GM18526 (cell line): ENCODE results near the gene CASTOR1.

Experiments used
- POLR2A ChIP-seq: IDR thresholded peaks from 3 replicates; pipeline ENCODE4 v1.6.1; 2011; ENCODE audit not compliant: insufficient read length; ENCODE audit errors: extremely low read depth

CASTOR1 gene

DNA sequence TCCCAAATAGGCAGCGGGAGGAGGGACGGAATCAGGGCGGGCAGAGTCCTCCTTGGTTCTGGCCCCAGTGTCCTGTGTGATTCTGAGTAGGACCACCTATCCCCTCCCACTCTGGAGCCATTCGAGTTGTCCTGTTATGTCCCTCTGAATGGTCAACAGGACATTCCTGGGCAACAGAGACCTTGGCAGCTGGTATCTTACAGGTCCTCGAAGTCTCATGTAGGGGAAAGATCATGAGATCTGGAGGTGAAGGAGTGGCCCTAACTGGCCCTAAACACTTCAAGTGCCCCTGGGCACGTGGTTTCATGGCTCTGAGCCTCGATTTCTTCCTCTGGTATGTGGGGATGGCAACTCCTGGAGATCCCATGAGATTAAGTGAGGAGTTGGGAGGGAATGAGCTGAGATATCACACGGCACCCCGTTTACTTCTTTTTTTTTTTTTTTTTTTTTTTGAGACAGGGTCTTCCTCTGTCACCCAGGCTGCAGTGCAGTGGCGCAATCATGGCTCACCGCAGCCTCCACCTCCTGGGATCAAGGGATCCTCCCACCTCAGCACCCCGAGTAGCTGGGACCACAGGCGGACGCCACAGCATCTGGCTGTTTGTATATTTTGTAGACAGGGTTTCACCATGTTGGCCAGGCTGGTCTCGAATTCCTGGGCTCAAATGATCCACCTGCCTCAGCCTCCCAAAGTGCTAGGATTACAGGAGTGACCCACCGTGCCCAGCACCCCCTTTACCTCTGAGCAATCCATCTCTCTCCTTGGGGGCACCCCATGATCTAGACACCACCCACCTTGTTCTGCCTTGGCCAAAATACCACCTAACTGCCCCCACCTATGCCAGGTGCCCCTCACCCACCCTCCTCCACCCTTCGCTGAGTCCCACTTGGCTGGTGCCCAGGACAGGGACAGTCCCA, 49.6 kb downstream of the CASTOR1 start:
- TF ChIP-seq POLR2A, result no peak

DNA sequence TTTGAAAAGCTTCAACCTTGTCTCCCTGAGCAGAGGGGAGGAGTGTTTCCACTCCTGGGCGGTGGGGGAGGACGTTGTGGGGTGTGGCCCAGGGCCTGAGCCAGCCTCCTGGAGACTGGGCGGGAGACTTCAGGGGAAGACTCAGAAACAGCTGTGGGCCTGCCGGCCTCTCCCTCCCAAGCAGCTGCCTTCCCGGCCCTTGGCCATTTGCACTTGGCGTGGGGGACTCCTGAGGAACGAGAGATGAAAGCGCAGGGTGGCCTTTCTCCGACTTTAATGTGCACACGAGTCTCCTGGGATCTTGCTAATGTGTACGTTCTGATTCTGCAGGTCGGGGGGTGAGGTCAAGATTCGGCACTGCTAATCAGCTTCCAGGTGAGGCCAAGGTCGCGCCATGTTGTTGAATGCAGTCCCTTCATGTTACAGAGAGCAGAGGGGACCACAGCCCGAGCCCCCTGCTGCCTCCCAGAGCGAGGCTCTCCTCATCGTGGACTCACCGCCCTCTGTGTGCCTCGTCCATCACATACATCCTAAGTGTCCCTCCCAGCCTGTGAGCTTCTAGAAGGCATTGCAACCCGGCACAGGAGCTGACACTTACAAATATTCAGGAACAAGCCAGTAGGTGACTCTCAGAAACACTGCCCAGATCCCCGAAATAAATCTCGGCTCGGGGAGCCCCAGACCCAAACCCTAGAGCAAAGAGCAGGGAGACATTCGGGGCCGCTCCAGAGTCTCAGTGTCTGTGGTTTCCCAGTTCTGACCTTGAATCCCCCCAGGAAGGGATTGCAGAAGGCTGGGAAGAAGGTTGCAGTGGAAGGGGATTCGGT, 50.4 kb downstream of the CASTOR1 start:
- no peak for TF ChIP-seq POLR2A

DNA sequence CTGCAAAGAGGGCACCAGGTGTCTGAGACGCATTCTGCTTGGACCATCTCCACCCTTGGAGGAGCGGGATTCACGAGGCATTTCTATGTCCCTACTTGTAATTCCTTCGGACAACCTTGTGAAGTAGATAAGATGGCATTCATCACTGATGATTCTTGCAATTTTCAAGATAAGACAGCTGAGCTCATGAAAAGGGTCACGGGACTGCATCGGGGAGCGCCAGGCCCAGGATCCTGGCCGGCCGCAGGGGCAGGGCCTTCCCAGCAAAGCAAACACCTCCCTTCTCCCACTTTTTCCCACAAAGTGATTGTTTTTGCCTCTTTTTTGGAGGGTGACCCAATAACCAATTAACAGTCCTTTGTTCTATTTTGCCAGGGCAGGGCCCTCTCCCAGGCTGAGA, 51.2 kb downstream of the CASTOR1 start:
- TF ChIP-seq POLR2A, result no peak

DNA sequence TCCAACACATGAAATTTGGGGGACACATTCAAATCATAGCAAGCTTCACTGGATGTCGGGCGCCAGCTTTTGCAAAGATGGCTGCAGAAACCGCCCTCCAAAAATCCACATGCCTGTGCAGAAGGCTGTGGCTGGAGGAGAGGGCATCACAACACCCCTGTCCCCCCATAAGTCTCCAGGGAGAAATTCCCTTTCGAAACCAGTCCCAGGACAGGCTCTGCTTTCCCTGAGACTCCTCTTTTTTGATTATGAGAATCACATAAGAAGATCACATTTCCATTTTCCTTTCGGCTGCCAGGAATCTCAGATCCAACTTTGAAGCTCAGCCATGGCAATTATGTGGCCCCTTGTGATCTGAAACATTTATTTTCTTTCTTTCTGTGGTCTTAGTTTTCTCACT, 52.4 kb downstream of the CASTOR1 start:
- no peak for TF ChIP-seq POLR2A

DNA sequence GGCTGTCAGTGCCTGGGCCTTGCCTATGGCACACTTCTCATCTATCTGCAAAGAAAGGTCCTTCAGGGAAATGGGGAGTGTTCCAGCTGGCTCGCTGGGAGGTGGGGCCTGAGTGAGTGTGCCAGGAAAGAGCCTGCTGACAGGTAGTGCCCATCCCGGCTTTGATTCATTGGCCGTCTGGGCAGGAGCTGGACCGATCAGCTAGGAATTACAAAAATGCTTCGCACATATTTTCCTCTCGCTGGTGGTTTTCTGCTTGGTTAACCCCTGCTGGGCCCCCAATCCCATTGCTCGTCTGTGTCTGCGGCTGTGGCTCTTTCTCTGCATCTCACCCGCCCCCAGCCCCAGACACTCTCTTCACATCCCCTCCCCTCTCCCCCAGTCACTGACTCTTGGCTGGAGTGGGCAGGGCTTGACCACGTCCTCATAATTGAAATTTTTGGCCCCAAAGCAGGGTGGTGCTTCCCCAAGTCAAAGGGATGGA, 53.6 kb downstream of the CASTOR1 start:
- TF ChIP-seq POLR2A, result no peak
